GM12801 (cell line): ENCODE measurements around the gene PDE4D.

Source experiments
- TF ChIP-seq, protein P1 (sequence below): IDR thresholded peaks from one replicate; pipeline ENCODE4 v1.5.1; 2011; ENCODE audit warnings: control low read depth; ENCODE audit not compliant: insufficient read length; ENCODE audit errors: extremely low read depth

PDE4D gene

DNA sequence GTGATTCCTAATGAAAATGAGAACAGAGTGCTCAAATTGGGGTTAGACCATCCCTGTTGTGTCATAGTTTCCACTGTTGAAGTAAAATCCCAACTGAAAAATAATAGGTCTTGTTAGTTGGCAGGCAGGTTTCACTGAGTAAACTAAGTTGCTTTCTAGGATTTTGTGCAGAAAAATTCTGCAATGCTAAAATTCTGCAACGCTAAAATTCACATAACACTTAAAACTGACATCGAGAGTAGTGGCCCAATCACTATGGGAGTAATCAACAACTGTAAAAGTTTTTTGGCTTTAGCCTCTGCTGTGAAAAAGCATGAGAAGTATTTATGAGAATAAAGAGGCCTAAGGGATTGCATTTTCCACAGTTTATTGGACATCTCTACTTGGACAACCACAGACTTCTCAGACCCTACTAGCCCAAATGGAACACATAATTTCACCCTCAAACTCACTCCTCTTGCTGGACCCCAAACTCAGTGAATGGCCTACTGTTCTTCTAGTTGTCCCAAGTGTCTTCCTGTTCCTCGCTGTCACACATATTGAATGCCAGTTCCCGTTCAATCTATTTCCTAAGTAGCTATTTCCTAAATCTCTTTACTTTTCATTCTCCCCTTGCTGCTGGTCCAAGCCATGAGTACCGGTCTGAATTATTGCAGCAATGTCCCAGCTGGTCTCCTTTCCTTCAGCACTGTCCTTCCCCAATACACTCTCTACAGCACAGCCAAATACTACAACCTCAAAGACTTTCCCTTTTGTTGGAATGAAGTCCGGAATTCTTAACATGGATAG, 355.4 kb downstream of the PDE4D start:
- TF ChIP-seq, protein P1, sequence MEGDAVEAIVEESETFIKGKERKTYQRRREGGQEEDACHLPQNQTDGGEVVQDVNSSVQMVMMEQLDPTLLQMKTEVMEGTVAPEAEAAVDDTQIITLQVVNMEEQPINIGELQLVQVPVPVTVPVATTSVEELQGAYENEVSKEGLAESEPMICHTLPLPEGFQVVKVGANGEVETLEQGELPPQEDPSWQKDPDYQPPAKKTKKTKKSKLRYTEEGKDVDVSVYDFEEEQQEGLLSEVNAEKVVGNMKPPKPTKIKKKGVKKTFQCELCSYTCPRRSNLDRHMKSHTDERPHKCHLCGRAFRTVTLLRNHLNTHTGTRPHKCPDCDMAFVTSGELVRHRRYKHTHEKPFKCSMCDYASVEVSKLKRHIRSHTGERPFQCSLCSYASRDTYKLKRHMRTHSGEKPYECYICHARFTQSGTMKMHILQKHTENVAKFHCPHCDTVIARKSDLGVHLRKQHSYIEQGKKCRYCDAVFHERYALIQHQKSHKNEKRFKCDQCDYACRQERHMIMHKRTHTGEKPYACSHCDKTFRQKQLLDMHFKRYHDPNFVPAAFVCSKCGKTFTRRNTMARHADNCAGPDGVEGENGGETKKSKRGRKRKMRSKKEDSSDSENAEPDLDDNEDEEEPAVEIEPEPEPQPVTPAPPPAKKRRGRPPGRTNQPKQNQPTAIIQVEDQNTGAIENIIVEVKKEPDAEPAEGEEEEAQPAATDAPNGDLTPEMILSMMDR, result no peak

DNA sequence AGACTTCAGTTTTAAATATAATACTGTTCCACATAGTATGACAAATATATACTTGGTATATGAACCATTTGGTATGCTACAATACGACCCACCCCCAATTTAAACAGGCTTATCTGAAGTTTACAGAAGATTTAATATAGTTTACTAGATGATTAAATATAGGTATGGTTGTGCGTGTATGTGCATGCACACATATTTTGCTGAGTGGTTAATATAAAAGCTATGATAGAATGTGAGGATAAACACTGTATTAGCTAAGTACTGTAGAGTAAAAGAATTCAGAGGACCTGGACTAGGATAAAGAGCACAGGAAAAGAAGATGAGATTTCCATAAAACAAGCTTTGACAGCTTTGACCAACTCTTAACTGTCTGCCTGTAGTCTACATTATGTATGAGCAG, 356.7 kb downstream of the PDE4D start:
- TF ChIP-seq, protein P1, result no peak

DNA sequence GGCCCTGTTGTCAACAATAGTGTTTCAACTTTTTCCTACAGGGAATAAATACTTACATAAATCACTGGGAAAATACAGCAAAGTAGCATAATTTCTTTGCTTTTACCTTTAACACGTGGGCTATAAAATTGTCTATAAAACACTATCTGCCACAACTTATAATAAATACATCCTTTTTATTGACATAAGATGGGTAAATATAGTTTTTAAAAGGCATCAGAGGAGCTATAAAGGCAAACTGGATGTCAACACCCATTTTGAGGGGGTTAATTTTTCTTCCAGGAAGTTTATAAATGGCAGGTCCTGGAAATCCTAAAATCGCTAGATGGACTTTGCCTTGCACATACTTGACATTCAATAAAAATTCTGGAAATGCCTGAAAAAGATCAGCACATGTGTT, 358.0 kb downstream of the PDE4D start:
- TF ChIP-seq, protein P1, result no peak

DNA sequence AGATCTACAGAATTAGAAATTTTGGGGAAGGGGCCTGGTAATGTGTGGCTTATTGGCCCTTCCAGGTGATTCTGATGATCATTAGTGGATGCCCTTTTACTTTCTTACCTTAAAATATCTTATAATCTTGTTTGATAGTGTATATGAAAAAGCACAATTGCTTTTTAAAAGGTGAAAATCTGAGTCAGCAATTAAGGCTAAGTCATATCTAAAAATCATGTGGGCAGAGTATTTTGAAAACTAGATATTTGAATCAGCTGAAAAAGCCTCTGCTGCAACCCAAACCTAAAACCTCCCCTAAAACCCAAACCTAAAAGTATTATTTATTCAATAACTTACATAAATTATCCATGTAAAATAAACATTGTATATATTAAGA, 359.8 kb downstream of the PDE4D start:
- TF ChIP-seq, protein P1, result no peak

DNA sequence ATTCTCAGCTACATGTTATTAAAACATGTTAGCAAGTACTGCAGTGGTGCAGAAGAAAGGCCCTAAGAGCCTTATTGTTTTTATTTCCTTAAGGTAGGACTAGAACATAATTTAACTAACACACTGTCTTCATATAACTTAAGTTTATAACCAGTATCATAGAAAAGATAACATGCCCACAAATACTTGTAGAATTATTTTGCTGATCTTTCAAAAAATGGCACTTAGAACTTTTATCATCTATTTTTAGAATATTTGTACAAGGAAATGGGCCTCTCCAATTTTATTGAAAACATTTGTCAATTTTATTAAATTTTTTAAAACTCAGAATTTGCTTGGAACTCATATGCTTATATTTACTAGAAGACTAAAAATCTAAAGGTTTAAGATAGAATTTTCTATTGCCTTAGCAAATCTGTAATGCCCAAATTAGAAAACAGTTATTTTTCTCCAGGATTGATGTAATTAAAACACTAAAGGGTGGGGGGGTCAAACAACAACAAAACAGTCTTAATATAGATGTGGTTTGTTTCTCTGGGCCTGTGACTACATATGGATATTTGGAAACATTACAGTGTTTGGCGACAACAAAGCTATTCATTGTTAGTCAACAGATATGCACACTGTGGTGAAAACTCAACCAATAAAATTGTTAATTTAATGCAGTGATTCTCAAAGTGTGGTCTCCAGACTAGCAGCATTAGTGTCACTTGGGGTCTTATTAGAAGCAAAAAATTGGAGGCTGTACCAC, 360.4 kb downstream of the PDE4D start:
- TF ChIP-seq, protein P1, result no peak

DNA sequence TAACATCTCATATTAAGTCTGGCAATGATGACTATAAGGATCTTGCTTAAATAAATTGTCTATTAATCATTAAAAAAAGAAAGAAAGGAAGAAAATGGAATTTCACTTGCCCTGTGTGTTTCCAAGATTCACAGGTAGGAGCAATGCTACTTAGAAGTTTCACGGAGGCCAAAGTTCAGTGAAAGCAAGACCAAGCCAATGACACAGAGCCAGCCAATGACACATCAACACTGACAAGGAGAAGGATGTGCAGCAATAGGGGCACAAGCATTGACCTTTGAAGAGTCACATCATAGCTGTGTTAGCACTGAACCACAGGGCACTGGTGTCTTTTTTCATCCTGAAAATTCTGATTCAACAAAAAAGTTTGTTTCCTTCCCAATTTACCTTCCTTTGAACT, 364.3 kb downstream of the PDE4D start:
- TF ChIP-seq, protein P1, result no peak

DNA sequence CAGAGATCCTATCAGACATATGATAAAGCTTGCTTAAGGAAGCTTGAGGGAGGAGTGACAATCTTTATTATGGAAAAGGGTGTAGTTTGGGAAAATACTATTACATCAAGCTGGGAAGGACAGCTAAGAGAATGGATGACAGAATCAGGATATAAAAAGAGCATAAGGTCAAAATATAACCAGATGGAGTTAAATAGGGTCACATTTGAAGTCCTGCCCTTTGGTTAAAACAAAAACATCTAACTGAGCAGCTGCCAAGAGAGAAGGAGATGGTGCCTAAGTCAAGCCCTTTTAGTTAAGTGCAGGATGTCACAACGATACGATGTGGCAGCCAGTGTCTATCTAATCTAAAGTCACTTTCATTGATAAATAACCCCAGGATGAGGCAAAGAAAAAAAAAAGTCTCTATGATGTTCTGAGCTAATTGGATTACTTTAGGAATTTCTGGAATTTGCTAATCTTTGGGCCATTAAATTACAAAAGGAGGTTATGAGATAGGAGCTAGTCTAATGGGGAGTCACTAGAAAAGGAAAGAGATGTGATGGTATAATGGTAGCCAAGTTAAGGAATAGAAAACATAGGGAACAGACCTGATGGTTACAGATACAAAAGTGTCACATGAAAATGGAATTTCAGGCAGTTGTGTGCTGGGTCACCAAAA, 365.2 kb downstream of the PDE4D start:
- TF ChIP-seq, protein P1, result no peak
